H9 (cell line): ENCODE measurements around the gene TSR2. TPM values are rescaled to one million over a fixed set of nuclear protein-coding genes. Genes with fewer than 3 reads are reported as not detected.

Experiments used
- DNase-seq: peaks from one replicate; pipeline ENCODE4 v3.0.0-alpha.2; 2017
- H2AFZ ChIP-seq: one replicate; pipeline ENCODE4 v1.6.1; 2013; ENCODE audit warnings: mild to moderate bottlenecking, low read length, control low read depth, moderate library complexity
- H2AK5ac ChIP-seq: 2 replicates; pipeline ENCODE4 v1.6.1; 2013; ENCODE audit warnings: low read length, control low read depth, mixed read lengths; ENCODE audit not compliant: insufficient read length
- H2BK120ac ChIP-seq: one replicate; pipeline ENCODE4 v1.6.1; 2013; ENCODE audit warnings: low read depth, mild to moderate bottlenecking, low read length, control low read depth, inconsistent platforms; ENCODE audit not compliant: poor library complexity, severe bottlenecking
- H2BK12ac ChIP-seq: 2 replicates; pipeline ENCODE4 v1.6.1; 2013; ENCODE audit warnings: low read length, control low read depth, mixed read lengths, low read depth; ENCODE audit not compliant: insufficient read length
- H2BK15ac ChIP-seq: 2 replicates; pipeline ENCODE4 v1.6.1; 2013; ENCODE audit warnings: low read depth, low read length, control low read depth
- H2BK20ac ChIP-seq: one replicate; pipeline ENCODE4 v1.6.1; 2013; ENCODE audit warnings: low read depth, mild to moderate bottlenecking, low read length, control low read depth, inconsistent platforms; ENCODE audit not compliant: poor library complexity, severe bottlenecking
- H2BK5ac ChIP-seq: 2 replicates; pipeline ENCODE4 v1.6.1; 2013; ENCODE audit warnings: low read length, control low read depth, mixed read lengths; ENCODE audit not compliant: insufficient read length
- H3K14ac ChIP-seq: 2 replicates; pipeline ENCODE4 v1.6.1; 2013; ENCODE audit warnings: low read length, control low read depth; ENCODE audit not compliant: insufficient read depth
- H3K18ac ChIP-seq: 2 replicates; pipeline ENCODE4 v1.6.1; 2013; ENCODE audit warnings: low read depth, mild to moderate bottlenecking, mixed read lengths, low read length, control low read depth; ENCODE audit not compliant: insufficient read length
- H3K23ac ChIP-seq: 2 replicates; pipeline ENCODE4 v1.6.1; 2013; ENCODE audit warnings: low read length, control low read depth, mixed read lengths, low read depth; ENCODE audit not compliant: insufficient read length
- H3K23me2 ChIP-seq: 2 replicates; pipeline ENCODE4 v1.6.1; 2013; ENCODE audit warnings: low read depth, mild to moderate bottlenecking, mixed read lengths, low read length, control low read depth; ENCODE audit not compliant: insufficient read length, poor library complexity, severe bottlenecking
- H3K27ac ChIP-seq: 2 replicates; pipeline ENCODE4 v1.5.1; 2013; ENCODE audit warnings: low read length, control low read depth, mixed read lengths, low read depth; ENCODE audit not compliant: insufficient read length
- H3K27me3 ChIP-seq: 2 replicates; pipeline ENCODE4 v1.6.1; 2013; ENCODE audit warnings: low read length, control low read depth, inconsistent platforms; ENCODE audit not compliant: insufficient read depth
- H3K4ac ChIP-seq: 2 replicates; pipeline ENCODE4 v1.6.1; 2013; ENCODE audit warnings: low read depth, mild to moderate bottlenecking, control low read depth, inconsistent platforms, low read length, moderate library complexity
- H3K4me1 ChIP-seq: 2 replicates; pipeline ENCODE4 v1.6.1; 2013; ENCODE audit warnings: low read length, control low read depth, inconsistent platforms; ENCODE audit not compliant: insufficient read depth
- H3K4me2 ChIP-seq: 2 replicates; pipeline ENCODE4 v1.6.1; 2013; ENCODE audit warnings: low read length, control low read depth, mixed read lengths; ENCODE audit not compliant: insufficient read length, insufficient read depth
- H3K56ac ChIP-seq: 2 replicates; pipeline ENCODE4 v1.6.1; 2013; ENCODE audit warnings: low read depth, mild to moderate bottlenecking, mixed read lengths, low read length, control low read depth; ENCODE audit not compliant: insufficient read length
- H3K79me1 ChIP-seq: 2 replicates; pipeline ENCODE4 v1.6.1; 2013; ENCODE audit warnings: low read depth, mild to moderate bottlenecking, moderate library complexity, low read length, control low read depth, inconsistent platforms; ENCODE audit not compliant: insufficient read depth, poor library complexity, severe bottlenecking
- H3K79me2 ChIP-seq: 2 replicates; pipeline ENCODE4 v1.6.1; 2013; ENCODE audit warnings: low read length, control low read depth, inconsistent platforms; ENCODE audit not compliant: insufficient read depth
- H3K9ac ChIP-seq: 2 replicates; pipeline ENCODE4 v1.6.1; 2013; ENCODE audit warnings: low read length, control low read depth, mixed read lengths; ENCODE audit not compliant: insufficient read length; ENCODE audit errors: extremely low read depth
- H3K9me3 ChIP-seq: one replicate; pipeline ENCODE4 v1.6.1; 2013; ENCODE audit warnings: low read depth, low read length, inconsistent platforms; ENCODE audit not compliant: control insufficient read depth
- H3T11ph ChIP-seq: one replicate; pipeline ENCODE4 v1.6.1; 2013; ENCODE audit warnings: mild to moderate bottlenecking, low read length, control low read depth, inconsistent platforms
- H4K20me1 ChIP-seq: one replicate; pipeline ENCODE4 v1.6.1; 2013; ENCODE audit not compliant: control insufficient read depth, insufficient read length, insufficient read depth
- H4K5ac ChIP-seq: 2 replicates; pipeline ENCODE4 v1.6.1; 2013; ENCODE audit warnings: low read depth, mild to moderate bottlenecking, mixed read lengths, low read length, control low read depth; ENCODE audit not compliant: insufficient read length
- H4K8ac ChIP-seq: replicated peaks from 2 replicates; pipeline ENCODE4 v1.6.1; 2013; ENCODE audit warnings: low read length, control low read depth, mixed read lengths, low read depth; ENCODE audit not compliant: insufficient read length
- H4K91ac ChIP-seq: 2 replicates; pipeline ENCODE4 v1.6.1; 2013; ENCODE audit warnings: low read depth, mild to moderate bottlenecking, moderate library complexity, mixed read lengths, low read length, control low read depth; ENCODE audit not compliant: insufficient read length
- H3K27ac Mint-ChIP-seq, 3 experiments: 2 replicates in 2 of 3; 3 replicates in 1 of 3; pipeline ENCODE4 v1.8.0; 2020 to 2021; ENCODE audit warnings: mixed read lengths in 3 of 3, mild to moderate bottlenecking in 1 of 3, moderate library complexity in 1 of 3
- H3K27me3 Mint-ChIP-seq: 2 replicates; pipeline ENCODE4 v1.8.0; 2021; ENCODE audit warnings: low read depth, mild to moderate bottlenecking, moderate library complexity, mixed read lengths
- H3K36me3 Mint-ChIP-seq, 3 experiments: 2 replicates in 2 of 3; 3 replicates in 1 of 3; pipeline ENCODE4 v1.8.0; 2020 to 2021; ENCODE audit warnings: low read depth in 3 of 3, mixed read lengths in 3 of 3; ENCODE audit not compliant: insufficient read depth in 1 of 3
- H3K4me1 Mint-ChIP-seq, 2 experiments: 2 replicates each; pipeline ENCODE4 v1.8.0; 2020; ENCODE audit warnings: mixed read lengths in 2 of 2
- H3K4me3 Mint-ChIP-seq, 2 experiments: 2 replicates in 1 of 2; 3 replicates in 1 of 2; pipeline ENCODE4 v1.8.0; 2020 to 2021; ENCODE audit warnings: mild to moderate bottlenecking in 2 of 2, mixed read lengths in 2 of 2, moderate library complexity in 1 of 2
- H3K9me3 Mint-ChIP-seq, 2 experiments: 2 replicates in 1 of 2; 3 replicates in 1 of 2; pipeline ENCODE4 v1.8.0; 2020; ENCODE audit warnings: mild to moderate bottlenecking in 2 of 2, mixed read lengths in 2 of 2, moderate library complexity in 1 of 2
- CTCF ChIP-seq: fragments of 200-600 bp; sonication (generic); conservative IDR thresholded peaks from 3 replicates; pipeline ENCODE4 v1.8.0; 2021; ENCODE audit warnings: antibody characterized with exemption, mild to moderate bottlenecking
- WGBS: extraction: QIAGEN DNeasy Blood & Tissue Kit; methylation state at CpG from one replicate; pipeline ENCODE4 v1.1.7; 2013; ENCODE audit warnings: missing lambda C conversion rate, low lambda C conversion rate, mixed read lengths; ENCODE audit not compliant: insufficient read length; ENCODE audit errors: extremely low coverage; 5-methylcytosine and 5-hydroxymethylcytosine counted together
- total RNA-seq: library from RNA; stranded (reverse); gene quantifications from 2 replicates; pipeline ENCODE4 v1.2.1, GENCODE V29; 2021

TSR2 gene
- total RNA-seq, 1 experiment from 2014 or later = 51.7 TPM

- Histone ChIP-seq H3K27ac (no peak overlapping the region), H3K14ac (no peak overlapping the region), H2AFZ (no peak overlapping the region), H2AK5ac (no peak overlapping the region), H2BK15ac (no peak overlapping the region), H2BK20ac (no peak overlapping the region), H3K4me2 (no peak overlapping the region), H3T11ph (no peak overlapping the region), H4K91ac (no peak overlapping the region), H3K4me1 (no peaks in the 10 kb centered on the region), H3K9ac (no peak overlapping the region), H3K4ac (no peak overlapping the region), H3K56ac (no peak overlapping the region), H3K18ac (no peak overlapping the region), H3K23ac (no peak overlapping the region), H4K8ac (no peak overlapping the region), H3K27me3 (no peaks in the 10 kb centered on the region), H4K20me1 (no peaks in the 10 kb centered on the region), H3K79me2 (no peaks in the 10 kb centered on the region), H3K79me1 (no peaks in the 10 kb centered on the region), H4K5ac (no peak overlapping the region), H2BK120ac (no peak overlapping the region), H2BK5ac (no peak overlapping the region), H3K23me2 (no peaks in the 10 kb centered on the region), H3K9me3 (peaks cover 9% of the 10 kb centered on the region), H2BK12ac (no peak overlapping the region)
- H3K4me3 Mint-ChIP-seq = no peak overlapping the region
- peaks cover 2% of the 10 kb centered on the region for H3K27me3 Mint-ChIP-seq
- no peaks in the 10 kb centered on the region for H3K4me1 Mint-ChIP-seq
- WGBS = no CpG with 5 or more reads among the region's 2 CpGs
- H3K9me3 Mint-ChIP-seq = peaks cover 62 to 63% of the 10 kb centered on the region in 2 experiments
- peaks cover 0 to 2% (median 0%) of the 10 kb centered on the region in 3 experiments; a peak in 3 of 7 replicates for H3K36me3 Mint-ChIP-seq
- no peak overlapping the region for H3K27ac Mint-ChIP-seq
- no peak for TF ChIP-seq CTCF
- no peak for DNase-seq
Measured at GRCh38 chrX:54407266-54407665, 32.9 kb upstream of the TSR2 start.
